Esophagus muscularis mucosa (tissue), 4 donors: ENCODE data around the gene SLC35A1. TPM values are rescaled to one million over a fixed set of nuclear protein-coding genes. Genes with fewer than 3 reads are reported as not detected.
"Not testable (repeated sequence)": the region's sequence is repeated elsewhere in the genome, so short reads cannot be mapped to it uniquely, and the experiment has no call there.

Experiments
- DNase-seq: peaks from one replicate; pipeline ENCODE4 v3.0.0-alpha.2; 2017; ENCODE audit errors: extremely low spot score
- H3K27ac ChIP-seq, 4 donors: fragments of 200-600 bp; sonication (generic); replicated peaks in 1 of 4; 1 replicate in 3 of 4; 2 replicates in 1 of 4; pipeline ENCODE4 v1.5.1; 2016 to 2019; ENCODE audit warnings: mild to moderate bottlenecking in 1 of 4
- H3K27me3 ChIP-seq, 4 donors: fragments of 200-600 bp; sonication (generic); one replicate each; pipeline versions ENCODE4 v1.5.1 to v1.6.0; 2016 to 2019
- H3K36me3 ChIP-seq, 4 donors: fragments of 200-600 bp; sonication (generic); one replicate each; pipeline ENCODE4 v1.5.1; 2016 to 2019
- H3K4me1 ChIP-seq, 4 donors: fragments of 200-600 bp; sonication (generic); one replicate each; pipeline ENCODE4 v1.5.1; 2016 to 2019
- H3K4me3 ChIP-seq, 4 donors: fragments of 200-600 bp; sonication (generic); 1 replicate in 2 of 4; 2 replicates in 2 of 4; pipeline ENCODE4 v1.5.1; 2016 to 2019; ENCODE audit warnings: mild to moderate bottlenecking in 4 of 4, moderate library complexity in 1 of 4
- H3K9me3 ChIP-seq, 4 donors: fragments of 200-600 bp; sonication (generic); 1 replicate in 3 of 4; 2 replicates in 1 of 4; pipeline ENCODE4 v1.5.1; 2016 to 2019
- CTCF ChIP-seq, 3 experiments: fragments of 200-600 bp in 2 of 3; fragments of 450-650 bp in 1 of 3; sonication (generic) in 2 of 3; IDR thresholded peaks; one replicate each; pipeline ENCODE4 v1.5.1; 2017 to 2019; ENCODE audit warnings: antibody characterized with exemption in 3 of 3, mild to moderate bottlenecking in 2 of 3, moderate library complexity in 1 of 3
- EP300 ChIP-seq: sonication (generic); formaldehyde crosslinking; IDR thresholded peaks from one replicate; pipeline ENCODE4 v1.6.1; 2017; ENCODE audit warnings: antibody characterized with exemption
- POLR2A ChIP-seq: fragments of 450-650 bp; IDR thresholded peaks from one replicate; pipeline ENCODE4 v1.6.1; 2017; ENCODE audit warnings: antibody characterized with exemption, moderate library complexity, mild to moderate bottlenecking, low read depth
- POLR2AphosphoS5 ChIP-seq, 2 donors: sonication (generic); formaldehyde crosslinking; IDR thresholded peaks; one replicate each; pipeline ENCODE4 v1.6.1; 2017; ENCODE audit warnings: antibody characterized with exemption in 2 of 2
- WGBS: methylation state at CpG from one replicate; pipeline ENCODE4 v1.1.5; 2018; 5-methylcytosine and 5-hydroxymethylcytosine counted together
- intact Hi-C: fragments of 100-400 bp; cut with DNase I; formaldehyde crosslinking; loops from one replicate; pipeline ENCODE4 v1.15.1; 2023
- total RNA-seq, 4 donors: library from RNA; depleted of rRNA; stranded (reverse); fragments of >200 nt; gene quantifications; one replicate each; pipeline versions ENCODE4 v1.1.0 to v1.2.1, GENCODE V29; 2016

SLC35A1 gene
- total RNA-seq, 4 donors from 2014 or later = 11.8 to 15.1 (median 14.3) TPM

- WGBS = 82% methylated on average over 4 of the region's 4 CpGs
Measured at GRCh38 chr6:87487555-87487954, 14.8 kb downstream of the SLC35A1 start.

GRCh38 chr6:87489326-87489725 lies 16.6 kb downstream of the SLC35A1 start:
- H3K9me3 ChIP-seq, DNase-seq, H3K4me3 ChIP-seq, H3K27ac ChIP-seq, intact Hi-C loops, H3K4me1 ChIP-seq, H3K27me3 ChIP-seq: not testable (repeated sequence)
- peaks cover 0 to 21% (median 2%) of the 10 kb centered on the region in 4 donors for H3K36me3 ChIP-seq
- 96% methylated on average over 8 of the region's 8 CpGs for WGBS

More at GRCh38 chr6:87487555-87487954, 14.8 kb downstream of the SLC35A1 start:
- Histone ChIP-seq H3K9me3 (no peaks in the 10 kb centered on the region), H3K4me1 (no peaks in the 10 kb centered on the region), H3K36me3 (peaks cover 0 to 13% (median 4%) of the 10 kb centered on the region in 4 donors), H3K4me3 (no peak overlapping the region), H3K27ac (no peak overlapping the region), H3K27me3 (no peaks in the 10 kb centered on the region)
- intact Hi-C loops = no loop called here
- TF ChIP-seq POLR2AphosphoS5 (IDR thresholded peaks at IDR 0.05) (no peak), CTCF (IDR thresholded peaks at IDR 0.05) (no peak), POLR2A (no peak), EP300 (no peak)
- no peak for DNase-seq

GRCh38 chr6:87494761-87495422 lies 22.1 kb downstream of the SLC35A1 start:
- WGBS = 94% methylated on average over 8 of the region's 8 CpGs
- Histone ChIP-seq H3K27me3 (no peaks in the 10 kb centered on the region), H3K36me3 (peaks cover 0 to 21% (median 2%) of the 10 kb centered on the region in 4 donors), H3K27ac (no peak overlapping the region), H3K9me3 (no peaks in the 10 kb centered on the region), H3K4me3 (no peak overlapping the region), H3K4me1 (no peaks in the 10 kb centered on the region)
- no peak for DNase-seq
- TF ChIP-seq EP300 (no peak), POLR2AphosphoS5 (IDR thresholded peaks at IDR 0.05) (no peak), CTCF (IDR thresholded peaks at IDR 0.05) (no peak), POLR2A (no peak)
- intact Hi-C loops = no loop called here

- no peaks in the 10 kb centered on the region for H3K4me1 ChIP-seq
- no peaks in the 10 kb centered on the region for H3K9me3 ChIP-seq
- TF ChIP-seq EP300 (no peak), POLR2AphosphoS5 (IDR thresholded peaks at IDR 0.05) (no peak), POLR2A (no peak), CTCF (IDR thresholded peaks at IDR 0.05) (no peak)
- H3K27me3 ChIP-seq = no peaks in the 10 kb centered on the region
- intact Hi-C loops = no loop called here
- peaks cover 0 to 28% (median 17%) of the 10 kb centered on the region in 4 donors for H3K36me3 ChIP-seq
- DNase-seq = no peak
- no peak overlapping the region for H3K27ac ChIP-seq
- no peak overlapping the region for H3K4me3 ChIP-seq
Measured at GRCh38 chr6:87498048-87498447, 25.3 kb downstream of the SLC35A1 start.

- no peak for DNase-seq
- Histone ChIP-seq H3K9me3 (no peaks in the 10 kb centered on the region), H3K36me3 (peaks cover 0 to 54% (median 29%) of the 10 kb centered on the region in 4 donors), H3K4me3 (no peak overlapping the region), H3K27me3 (no peaks in the 10 kb centered on the region), H3K4me1 (peaks cover 0 to 15% (median 5%) of the 10 kb centered on the region in 4 donors), H3K27ac (no peak overlapping the region)
- intact Hi-C loops = no loop called here
- WGBS = 89% methylated on average over 6 of the region's 6 CpGs
- no peak for TF ChIP-seq EP300
- no peak for TF ChIP-seq CTCF (IDR thresholded peaks at IDR 0.05)
- TF ChIP-seq POLR2A = no peak
Measured at GRCh38 chr6:87501809-87502572, 29.2 kb downstream of the SLC35A1 start.
